ENCODE measurements around the gene ATRNL1. TPM values are rescaled to one million over a fixed set of nuclear protein-coding genes. Genes with fewer than 3 reads are reported as not detected.
"Not testable (repeated sequence)": the region's sequence is repeated elsewhere in the genome, so short reads cannot be mapped to it uniquely, and the experiment has no call there.

The ATRNL1 gene
- total RNA-seq, 1 experiment from 2014 or later: not detected

GRCh38 chr10:115278294-115278693, 185.1 kb downstream of the ATRNL1 start:
- intact Hi-C loops (cut with micrococcal nuclease): no loop called here
- no peak overlapping the region for H3K4me3 Mint-ChIP-seq (ENCODE audit: unreplicated experiment)
- DNase-seq (ENCODE audit: unreplicated experiment): no peak
- no peaks in the 10 kb centered on the region for H3K9me3 Mint-ChIP-seq (ENCODE audit: unreplicated experiment)
- no peak overlapping the region for H3K27ac Mint-ChIP-seq (ENCODE audit: low read depth, unreplicated experiment)
- H3K4me1 Mint-ChIP-seq (ENCODE audit: insufficient read depth, unreplicated experiment): no peaks in the 10 kb centered on the region
- BruUV-seq (replicated peaks): no TSS peak
- TF ChIP-seq, protein P1, sequence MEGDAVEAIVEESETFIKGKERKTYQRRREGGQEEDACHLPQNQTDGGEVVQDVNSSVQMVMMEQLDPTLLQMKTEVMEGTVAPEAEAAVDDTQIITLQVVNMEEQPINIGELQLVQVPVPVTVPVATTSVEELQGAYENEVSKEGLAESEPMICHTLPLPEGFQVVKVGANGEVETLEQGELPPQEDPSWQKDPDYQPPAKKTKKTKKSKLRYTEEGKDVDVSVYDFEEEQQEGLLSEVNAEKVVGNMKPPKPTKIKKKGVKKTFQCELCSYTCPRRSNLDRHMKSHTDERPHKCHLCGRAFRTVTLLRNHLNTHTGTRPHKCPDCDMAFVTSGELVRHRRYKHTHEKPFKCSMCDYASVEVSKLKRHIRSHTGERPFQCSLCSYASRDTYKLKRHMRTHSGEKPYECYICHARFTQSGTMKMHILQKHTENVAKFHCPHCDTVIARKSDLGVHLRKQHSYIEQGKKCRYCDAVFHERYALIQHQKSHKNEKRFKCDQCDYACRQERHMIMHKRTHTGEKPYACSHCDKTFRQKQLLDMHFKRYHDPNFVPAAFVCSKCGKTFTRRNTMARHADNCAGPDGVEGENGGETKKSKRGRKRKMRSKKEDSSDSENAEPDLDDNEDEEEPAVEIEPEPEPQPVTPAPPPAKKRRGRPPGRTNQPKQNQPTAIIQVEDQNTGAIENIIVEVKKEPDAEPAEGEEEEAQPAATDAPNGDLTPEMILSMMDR (IDR thresholded peaks at IDR 0.05; ENCODE audit: unreplicated experiment): no peak
- H3K27me3 Mint-ChIP-seq (ENCODE audit: insufficient read depth, unreplicated experiment): no peaks in the 10 kb centered on the region
- POLR2A ChIA-PET: no interaction called here
- CTCF ChIA-PET: interaction anchor here (0.6 kb wide), 1 partner anchor 53 kb away, joined by 3 read pairs; no protein-coding TSS in a partner anchor
- H3K36me3 Mint-ChIP-seq (ENCODE audit: insufficient read depth, unreplicated experiment): no peaks in the 10 kb centered on the region

GRCh38 chr10:115295213-115295805, 202.1 kb downstream of the ATRNL1 start:
- intact Hi-C loops (cut with micrococcal nuclease): no loop called here
- BruUV-seq (replicated peaks): no TSS peak
- CTCF ChIA-PET: no interaction called here

DNA sequence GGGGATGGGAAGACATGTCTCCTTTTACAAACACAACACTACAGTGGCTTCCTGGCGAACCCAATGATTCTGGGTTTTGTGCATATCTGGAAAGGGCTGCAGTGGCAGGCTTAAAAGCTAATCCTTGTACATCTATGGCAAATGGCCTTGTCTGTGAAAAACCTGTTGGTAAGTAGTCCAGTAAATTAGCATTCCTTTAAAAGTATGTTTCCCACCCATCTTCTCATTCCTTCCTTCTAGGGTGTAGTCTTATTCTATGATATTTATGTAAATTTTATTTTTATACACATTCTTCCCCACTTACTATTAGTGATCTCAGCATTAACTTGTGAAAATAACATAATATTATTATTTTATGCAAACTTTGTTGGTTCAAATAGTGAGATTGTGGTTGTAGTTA, 206.9 kb downstream of the ATRNL1 start:
- BruUV-seq (replicated peaks): no TSS peak
- Mint-ChIP-seq H3K36me3 (ENCODE audit: insufficient read depth, unreplicated experiment) (no peaks in the 10 kb centered on the region), H3K9me3 (ENCODE audit: unreplicated experiment) (no peaks in the 10 kb centered on the region), H3K4me1 (ENCODE audit: insufficient read depth, unreplicated experiment) (no peaks in the 10 kb centered on the region), H3K4me3 (ENCODE audit: unreplicated experiment) (no peak overlapping the region), H3K27ac (ENCODE audit: low read depth, unreplicated experiment) (no peak overlapping the region), H3K27me3 (ENCODE audit: insufficient read depth, unreplicated experiment) (peaks cover 46% of the 10 kb centered on the region)
- ChIA-PET POLR2A (no interaction called here), CTCF (interaction anchor here (0.6 kb wide), 1 partner anchor 956 kb away, joined by 3 read pairs; no protein-coding TSS in a partner anchor)
- DNase-seq (ENCODE audit: unreplicated experiment): no peak
- intact Hi-C loops (cut with micrococcal nuclease): no loop called here
- TF ChIP-seq, protein P1 (IDR thresholded peaks at IDR 0.05; ENCODE audit: unreplicated experiment): no peak

More at GRCh38 chr10:115295213-115295805, 202.1 kb downstream of the ATRNL1 start:
- DNase-seq (ENCODE audit: unreplicated experiment): no peak
- peaks cover 1% of the 10 kb centered on the region for H3K9me3 Mint-ChIP-seq (ENCODE audit: unreplicated experiment)
- H3K4me3 Mint-ChIP-seq (ENCODE audit: unreplicated experiment): no peak overlapping the region
- H3K4me1 Mint-ChIP-seq (ENCODE audit: insufficient read depth, unreplicated experiment): no peaks in the 10 kb centered on the region
- peaks cover 16% of the 10 kb centered on the region for H3K27me3 Mint-ChIP-seq (ENCODE audit: insufficient read depth, unreplicated experiment)
- H3K36me3 Mint-ChIP-seq (ENCODE audit: insufficient read depth, unreplicated experiment): no peaks in the 10 kb centered on the region
- POLR2A ChIA-PET: no interaction called here
- TF ChIP-seq, protein P1 (IDR thresholded peaks at IDR 0.05; ENCODE audit: unreplicated experiment): no peak
- H3K27ac Mint-ChIP-seq (ENCODE audit: low read depth, unreplicated experiment): no peak overlapping the region

GRCh38 chr10:115319669-115320068, 226.5 kb downstream of the ATRNL1 start:
- POLR2A ChIA-PET; BruUV-seq (replicated peaks): not testable (repeated sequence)

More at GRCh38 chr10:115319669-115320068, 226.5 kb downstream of the ATRNL1 start:
- DNase-seq (ENCODE audit: unreplicated experiment); H3K27ac Mint-ChIP-seq (ENCODE audit: low read depth, unreplicated experiment); H3K36me3 Mint-ChIP-seq (ENCODE audit: insufficient read depth, unreplicated experiment); H3K9me3 Mint-ChIP-seq (ENCODE audit: unreplicated experiment); H3K4me3 Mint-ChIP-seq (ENCODE audit: unreplicated experiment); H3K4me1 Mint-ChIP-seq (ENCODE audit: insufficient read depth, unreplicated experiment); intact Hi-C loops (cut with micrococcal nuclease); CTCF ChIA-PET: not testable (repeated sequence)
- peaks cover 66% of the 10 kb centered on the region for H3K27me3 Mint-ChIP-seq (ENCODE audit: insufficient read depth, unreplicated experiment)
